Vagina (tissue), 2 donors: Measurements from ENCODE around the gene ZNF575.

Experiments
- POLR2A ChIP-seq, 2 donors: fragments of 450-650 bp; IDR thresholded peaks; one replicate each; pipeline ENCODE4 v1.6.1; 2017; ENCODE audit warnings: antibody characterized with exemption in 2 of 2, mild to moderate bottlenecking in 2 of 2, moderate library complexity in 2 of 2
- POLR2AphosphoS5 ChIP-seq, 2 donors: sonication (generic); formaldehyde crosslinking; IDR thresholded peaks; one replicate each; pipeline ENCODE4 v1.9.0; 2017; ENCODE audit warnings: antibody characterized with exemption in 2 of 2, mild to moderate bottlenecking in 2 of 2, low read depth in 1 of 2; ENCODE audit not compliant: insufficient read depth in 1 of 2
- TF ChIP-seq, protein P1 (sequence below), 3 experiments: fragments of 450-650 bp in 2 of 3; fragments of 200-600 bp in 1 of 3; sonication (generic) in 1 of 3; IDR thresholded peaks; one replicate each; pipeline ENCODE4 v1.5.1; 2017 to 2019; ENCODE audit warnings: antibody characterized with exemption in 3 of 3, mild to moderate bottlenecking in 2 of 3, moderate library complexity in 2 of 3

DNA sequence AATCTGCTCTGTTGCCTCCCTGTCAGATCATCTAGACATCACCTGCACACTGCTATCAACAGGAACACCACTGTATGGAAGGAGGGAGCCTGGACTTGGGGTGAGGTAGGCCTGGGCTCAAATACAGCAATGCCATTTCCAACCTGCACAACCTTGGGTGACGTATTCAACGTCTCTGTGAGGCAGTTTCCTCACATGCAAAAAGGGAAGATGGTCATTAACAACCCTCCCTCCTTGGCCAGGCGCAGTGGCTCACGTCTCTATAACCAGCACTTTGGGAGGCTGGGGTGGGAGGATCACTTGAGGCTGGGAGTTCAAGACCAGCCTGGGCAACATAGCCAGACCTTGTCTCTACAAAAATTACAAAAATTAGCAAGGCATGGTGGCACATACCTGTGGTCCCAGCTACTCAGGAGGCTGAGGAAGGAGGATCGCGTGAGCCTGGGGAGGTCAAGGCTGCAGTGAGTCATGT is 29.3 kb downstream of the ZNF575 start:
- TF ChIP-seq POLR2A (IDR thresholded peaks at IDR 0.05) (no peak), POLR2AphosphoS5 (IDR thresholded peaks at IDR 0.05; ENCODE audit: insufficient read depth in 1 of 2, low read depth in 1 of 2) (no peak)
- TF ChIP-seq, protein P1, sequence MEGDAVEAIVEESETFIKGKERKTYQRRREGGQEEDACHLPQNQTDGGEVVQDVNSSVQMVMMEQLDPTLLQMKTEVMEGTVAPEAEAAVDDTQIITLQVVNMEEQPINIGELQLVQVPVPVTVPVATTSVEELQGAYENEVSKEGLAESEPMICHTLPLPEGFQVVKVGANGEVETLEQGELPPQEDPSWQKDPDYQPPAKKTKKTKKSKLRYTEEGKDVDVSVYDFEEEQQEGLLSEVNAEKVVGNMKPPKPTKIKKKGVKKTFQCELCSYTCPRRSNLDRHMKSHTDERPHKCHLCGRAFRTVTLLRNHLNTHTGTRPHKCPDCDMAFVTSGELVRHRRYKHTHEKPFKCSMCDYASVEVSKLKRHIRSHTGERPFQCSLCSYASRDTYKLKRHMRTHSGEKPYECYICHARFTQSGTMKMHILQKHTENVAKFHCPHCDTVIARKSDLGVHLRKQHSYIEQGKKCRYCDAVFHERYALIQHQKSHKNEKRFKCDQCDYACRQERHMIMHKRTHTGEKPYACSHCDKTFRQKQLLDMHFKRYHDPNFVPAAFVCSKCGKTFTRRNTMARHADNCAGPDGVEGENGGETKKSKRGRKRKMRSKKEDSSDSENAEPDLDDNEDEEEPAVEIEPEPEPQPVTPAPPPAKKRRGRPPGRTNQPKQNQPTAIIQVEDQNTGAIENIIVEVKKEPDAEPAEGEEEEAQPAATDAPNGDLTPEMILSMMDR (IDR thresholded peaks at IDR 0.05): no peak
